Measurements from ENCODE around the gene NINL.

Gene NINL

GRCh38 chr20:25465243-25466135 lies 119.8 kb downstream of the NINL start:
- no peak for DNase-seq (ENCODE audit: low read depth in 2 of 2)

GRCh38 chr20:25464501-25465242 lies 120.7 kb downstream of the NINL start:
- DNase-seq (ENCODE audit: low read depth in 2 of 2) = no peak

- no peak for DNase-seq (ENCODE audit: low read depth in 2 of 2)
Observed at GRCh38 chr20:25461786-25462545, 123.4 kb downstream of the NINL start.

GRCh38 chr20:25461281-25461650 lies 124.1 kb downstream of the NINL start:
- no peak for DNase-seq (ENCODE audit: low read depth in 2 of 2)

- no peak for DNase-seq (ENCODE audit: low read depth in 2 of 2)
Observed at GRCh38 chr20:25460566-25461280, 124.6 kb downstream of the NINL start.

- DNase-seq (ENCODE audit: low read depth in 2 of 2) = no peak
Observed at GRCh38 chr20:25459916-25460535, 125.3 kb downstream of the NINL start.

- no peak for DNase-seq (ENCODE audit: low read depth in 2 of 2)
Observed at GRCh38 chr20:25459111-25459830, 126.1 kb downstream of the NINL start.

GRCh38 chr20:25457886-25458680 lies 127.2 kb downstream of the NINL start:
- no peak for DNase-seq (ENCODE audit: low read depth in 2 of 2)

- no peak for DNase-seq (ENCODE audit: low read depth in 2 of 2)
Observed at GRCh38 chr20:25454153-25454900, 131.0 kb downstream of the NINL start.

GRCh38 chr20:25453035-25453810 lies 132.1 kb downstream of the NINL start:
- DNase-seq (ENCODE audit: low read depth in 2 of 2) = no peak

GRCh38 chr20:25452333-25452732 lies 133.0 kb downstream of the NINL start:
- DNase-seq (ENCODE audit: low read depth in 2 of 2) = no peak

- no peak for DNase-seq (ENCODE audit: low read depth in 2 of 2)
Observed at GRCh38 chr20:25447671-25448070, 137.7 kb downstream of the NINL start.

- DNase-seq (ENCODE audit: low read depth in 2 of 2) = no peak
Observed at GRCh38 chr20:25444556-25444955, 140.8 kb downstream of the NINL start.

GRCh38 chr20:25439328-25439727 lies 146.0 kb downstream of the NINL start:
- DNase-seq (ENCODE audit: low read depth in 2 of 2) = no peak

GRCh38 chr20:25437153-25437581 lies 148.2 kb downstream of the NINL start:
- DNase-seq (ENCODE audit: low read depth in 2 of 2) = no peak

- no peak for DNase-seq (ENCODE audit: low read depth in 2 of 2)
Observed at GRCh38 chr20:25424536-25424935, 160.8 kb downstream of the NINL start.

GRCh38 chr20:25422032-25422431 lies 163.3 kb downstream of the NINL start:
- DNase-seq (ENCODE audit: low read depth in 2 of 2) = no peak

- DNase-seq (ENCODE audit: low read depth in 2 of 2) = no peak
Observed at GRCh38 chr20:25421102-25421501, 164.2 kb downstream of the NINL start.
